Activated CD4-positive, alpha-beta T cell treated with anti-CD3 and anti-CD28 coated beads for 24 hours (primary cell): ENCODE measurements around the gene ZFR2.
A peak's percentile ranks its signal among the peaks of the same experiment; 100 is the strongest.

Source experiments
- DNase-seq, 2 donors: peaks; one replicate each; pipeline ENCODE4 v3.0.0-alpha.2; 2020; ENCODE audit warnings: low read depth in 2 of 2

Gene ZFR2

GRCh38 chr19:3790941-3791340 lies 77.9 kb downstream of the ZFR2 start:
- DNase-seq, result no peak

- DNase-seq, result no peak
Observed at GRCh38 chr19:3790209-3790734, 78.6 kb downstream of the ZFR2 start.

GRCh38 chr19:3788996-3789778 lies 79.7 kb downstream of the ZFR2 start:
- no peak for DNase-seq

- DNase-seq, result peak in 1 of 2 donors; percentile 21
Observed at GRCh38 chr19:3785938-3786824, 82.7 kb downstream of the ZFR2 start, which contains the start of gene MATK. MATK (minus strand) TSS chr19:3786381; CDS start chr19:3785135, 1,246 bp downstream.

- DNase-seq, result no peak
Observed at GRCh38 chr19:3785451-3785937, 83.3 kb downstream of the ZFR2 start.

GRCh38 chr19:3784607-3785450 lies 84.0 kb downstream of the ZFR2 start:
- no peak for DNase-seq

- DNase-seq, result peak in 1 of 2 donors; percentile 30
Observed at GRCh38 chr19:3783660-3784584, 84.9 kb downstream of the ZFR2 start.

- DNase-seq, result no peak
Observed at GRCh38 chr19:3782903-3783302, 85.9 kb downstream of the ZFR2 start.

GRCh38 chr19:3782330-3782729 lies 86.5 kb downstream of the ZFR2 start:
- DNase-seq, result no peak

GRCh38 chr19:3781603-3782002 lies 87.2 kb downstream of the ZFR2 start:
- DNase-seq, result no peak

GRCh38 chr19:3780786-3781304 lies 88.0 kb downstream of the ZFR2 start:
- no peak for DNase-seq

GRCh38 chr19:3778899-3779723 lies 89.7 kb downstream of the ZFR2 start:
- DNase-seq, result no peak

GRCh38 chr19:3778104-3778867 lies 90.6 kb downstream of the ZFR2 start:
- no peak for DNase-seq

GRCh38 chr19:3776479-3777040 lies 92.3 kb downstream of the ZFR2 start:
- no peak for DNase-seq

- no peak for DNase-seq
Observed at GRCh38 chr19:3775831-3776230, 93.0 kb downstream of the ZFR2 start.

- DNase-seq, result no peak
Observed at GRCh38 chr19:3775374-3775711, 93.5 kb downstream of the ZFR2 start.

- DNase-seq, result no peak
Observed at GRCh38 chr19:3774621-3775373, 94.0 kb downstream of the ZFR2 start.
